Spleen (tissue), 11 donors: ENCODE results near the gene RPS27L. TPM values are rescaled to one million over a fixed set of nuclear protein-coding genes. Genes with fewer than 3 reads are reported as not detected.

Experiments used
- DNase-seq: peaks from one replicate; pipeline ENCODE4 v3.0.0-alpha.2; 2020
- H3K27ac ChIP-seq, 8 donors: fragments of 200-600 bp; sonication (generic) in 7 of 8; 1 replicate in 4 of 8; 2 replicates in 4 of 8; pipeline versions ENCODE4 v1.5.0 to v1.8.0; 2016 to 2021; ENCODE audit warnings: inconsistent platforms in 4 of 8, mild to moderate bottlenecking in 4 of 8, moderate library complexity in 1 of 8
- H3K27me3 ChIP-seq, 7 donors: fragments of 200-600 bp; sonication (generic) in 6 of 7; replicated peaks in 1 of 7; 1 replicate in 4 of 7; 2 replicates in 3 of 7; pipeline versions ENCODE4 v1.5.0 to v1.8.0; 2016 to 2021; ENCODE audit warnings: inconsistent platforms in 3 of 7, mild to moderate bottlenecking in 1 of 7
- H3K36me3 ChIP-seq, 6 donors: fragments of 200-600 bp; sonication (generic) in 5 of 6; 1 replicate in 4 of 6; 2 replicates in 2 of 6; pipeline versions ENCODE4 v1.5.0 to v1.8.0; 2016 to 2021; ENCODE audit warnings: inconsistent platforms in 2 of 6
- H3K4me1 ChIP-seq, 6 donors: fragments of 200-600 bp; sonication (generic) in 5 of 6; 1 replicate in 3 of 6; 2 replicates in 3 of 6; pipeline versions ENCODE4 v1.5.0 to v1.8.0; 2016 to 2021; ENCODE audit warnings: inconsistent platforms in 3 of 6
- H3K4me3 ChIP-seq, 8 donors: fragments of 200-600 bp; sonication (generic) in 7 of 8; 1 replicate in 4 of 8; 2 replicates in 4 of 8; pipeline versions ENCODE4 v1.5.0 to v1.8.0; 2016 to 2021; ENCODE audit warnings: inconsistent platforms in 4 of 8, mild to moderate bottlenecking in 4 of 8, moderate library complexity in 2 of 8
- H3K9me3 ChIP-seq, 8 donors: fragments of 200-600 bp; sonication (generic) in 7 of 8; 1 replicate in 4 of 8; 2 replicates in 4 of 8; pipeline versions ENCODE4 v1.5.0 to v1.8.0; 2016 to 2021; ENCODE audit warnings: inconsistent platforms in 4 of 8
- CTCF ChIP-seq, 11 experiments: fragments of 200-600 bp in 7 of 11; fragments of 450-650 bp in 4 of 11; sonication (generic) in 4 of 11; IDR thresholded peaks in 8 of 11; conservative IDR thresholded peaks in 3 of 11; 1 replicate in 7 of 11; 2 replicates in 4 of 11; pipeline versions ENCODE4 v1.4.0 to v1.8.0; 2016 to 2021; ENCODE audit warnings: antibody characterized with exemption in 11 of 11, inconsistent platforms in 4 of 11, mild to moderate bottlenecking in 1 of 11
- POLR2A ChIP-seq, 3 donors: fragments of 450-650 bp; IDR thresholded peaks; one replicate each; pipeline ENCODE4 v1.5.1; 2017; ENCODE audit warnings: antibody characterized with exemption in 3 of 3, mild to moderate bottlenecking in 1 of 3
- POLR2AphosphoS5 ChIP-seq, 3 donors: sonication (generic); formaldehyde crosslinking; IDR thresholded peaks; one replicate each; pipeline ENCODE4 v1.5.1; 2017; ENCODE audit warnings: antibody characterized with exemption in 3 of 3
- WGBS, 5 donors: extraction: QIAGEN DNeasy Blood & Tissue Kit in 3 of 5; methylation state at CpG; one replicate each; pipeline versions ENCODE4 v1.1.5 to v1.1.7; 2013 to 2018; 5-methylcytosine and 5-hydroxymethylcytosine counted together
- intact Hi-C: fragments of 100-400 bp; cut with DNase I; formaldehyde crosslinking; loops from one replicate; pipeline ENCODE4 v1.15.0; 2023; ENCODE audit warnings: low total_unique reads
- polyA plus RNA-seq, 3 donors: library from polyadenylated mRNA; stranded (reverse); fragments of 200-250 nt; gene quantifications; one replicate each; pipeline ENCODE4 v1.2.1, GENCODE V29; 2013
- total RNA-seq, 7 donors: library from RNA; depleted of rRNA in 3 of 7; stranded (reverse); fragments of >200 nt in 3 of 7; fragmentation: NEBNext Ultra II Directional in 4 of 7; extraction: Animal tissue kit (Norgen Biotek cat#: 25700) in 4 of 7; gene quantifications; one replicate each; pipeline versions ENCODE4 v1.1.0 to v1.2.1, GENCODE V29; 2016 to 2021
- donor health status: healthy with polysubstance abuse.
- donor health status: DM: no; HTN: no; CAD: no; lungs with moderate emphysema.
- donor health status: DM: no; HTN: no; CAD: no.
- donor health status: Bipolar disorder and iron deficiency.
- donor health status: healthy.
- donor health status: DM: no; HTN: no; CAD: no.
- donor health status: DM: yes; HTN: yes; CAD: no.

The RPS27L gene
- total and polyA plus RNA-seq, 10 donors = 42.1 to 139 (median 83.0) TPM

- no peak for DNase-seq
- no peak overlapping the region for H3K27ac ChIP-seq
- TF ChIP-seq POLR2AphosphoS5 (IDR thresholded peaks at IDR 0.05) (no peak), POLR2A (IDR thresholded peaks at IDR 0.05) (no peak), CTCF (IDR thresholded peaks at IDR 0.05 in 8 of 11, conservative IDR thresholded peaks at IDR 0.05 in 3 of 11) (no peak)
- H3K4me3 ChIP-seq = no peak overlapping the region
- no peaks in the 10 kb centered on the region for H3K27me3 ChIP-seq
- no peaks in the 10 kb centered on the region for H3K9me3 ChIP-seq
- H3K4me1 ChIP-seq = peaks cover 14 to 37% (median 30%) of the 10 kb centered on the region in 6 donors
- intact Hi-C loops = loop anchor here (10.0 kb wide), 1 partner anchor 87 kb away; the partner anchor contains the start of gene APH1B
- 78 to 87% (median 81%) methylated on average over 5 of the region's 5 CpGs for WGBS, 5 donors
- H3K36me3 ChIP-seq = no peaks in the 10 kb centered on the region
Observed at GRCh38 chr15:63187589-63188226, 30.4 kb upstream of the RPS27L start.

GRCh38 chr15:63186065-63186464 is 28.8 kb upstream of the RPS27L start:
- Histone ChIP-seq H3K27me3 (no peaks in the 10 kb centered on the region), H3K27ac (no peak overlapping the region), H3K4me3 (no peak overlapping the region), H3K4me1 (peaks cover 3 to 20% (median 14%) of the 10 kb centered on the region in 6 donors), H3K36me3 (no peaks in the 10 kb centered on the region), H3K9me3 (no peaks in the 10 kb centered on the region)
- 43 to 74% (median 68%) methylated on average over 2 of the region's 2 CpGs for WGBS, 5 donors
- DNase-seq = no peak
- TF ChIP-seq POLR2A (IDR thresholded peaks at IDR 0.05) (no peak), POLR2AphosphoS5 (IDR thresholded peaks at IDR 0.05) (no peak), CTCF (IDR thresholded peaks at IDR 0.05 in 8 of 11, conservative IDR thresholded peaks at IDR 0.05 in 3 of 11) (no peak)
- intact Hi-C loops = loop anchor here (10.0 kb wide), 1 partner anchor 89 kb away; the partner anchor contains the start of gene APH1B

GRCh38 chr15:63185206-63185605 is 27.9 kb upstream of the RPS27L start:
- H3K4me3 ChIP-seq = no peak overlapping the region
- no peaks in the 10 kb centered on the region for H3K36me3 ChIP-seq
- no peaks in the 10 kb centered on the region for H3K9me3 ChIP-seq
- no peak for DNase-seq
- H3K27ac ChIP-seq = no peak overlapping the region
- intact Hi-C loops = loop anchor here (10.0 kb wide), 1 partner anchor 90 kb away; the partner anchor contains the start of gene APH1B
- peaks cover 0 to 12% (median 8%) of the 10 kb centered on the region in 6 donors for H3K4me1 ChIP-seq
- 63 to 81% (median 72%) methylated on average over 2 of the region's 2 CpGs for whole genome bisulfite sequencing, 5 donors
- no peak for TF ChIP-seq POLR2A (IDR thresholded peaks at IDR 0.05)
- no peak for TF ChIP-seq CTCF (IDR thresholded peaks at IDR 0.05 in 8 of 11, conservative IDR thresholded peaks at IDR 0.05 in 3 of 11)
- TF ChIP-seq POLR2AphosphoS5 (IDR thresholded peaks at IDR 0.05) = no peak
- no peaks in the 10 kb centered on the region for H3K27me3 ChIP-seq

- no peak for TF ChIP-seq POLR2A (IDR thresholded peaks at IDR 0.05)
- no peak for TF ChIP-seq POLR2AphosphoS5 (IDR thresholded peaks at IDR 0.05)
- WGBS, 5 donors = 87 to 90% (median 90%) methylated on average over 2 of the region's 2 CpGs
- Histone ChIP-seq H3K9me3 (no peaks in the 10 kb centered on the region), H3K27me3 (no peaks in the 10 kb centered on the region), H3K4me1 (no peaks in the 10 kb centered on the region), H3K4me3 (no peak overlapping the region), H3K36me3 (no peaks in the 10 kb centered on the region), H3K27ac (no peak overlapping the region)
- DNase-seq = no peak
- intact Hi-C loops = loop anchor here (10.0 kb wide), 1 partner anchor 93 kb away; the partner anchor contains the start of gene APH1B
Observed at GRCh38 chr15:63181648-63182047, 24.4 kb upstream of the RPS27L start.
